H1 (cell line): ENCODE results near the gene TMCC1. TPM values are rescaled to one million over a fixed set of nuclear protein-coding genes. Genes with fewer than 3 reads are reported as not detected.

Source experiments
- CTCF ChIA-PET: fragments of 300-600 bp; sonication (Branson Sonifier 250); formaldehyde crosslinking; loops from one replicate; lab custom pipeline; 2021; ENCODE audit not compliant: partially characterized antibody; lab: Charles Lee
- POLR2A ChIA-PET: fragments of 300-600 bp; sonication (Branson Sonifier 250); formaldehyde crosslinking; loops from one replicate; lab custom pipeline; 2021; ENCODE audit warnings: inconsistent platforms; ENCODE audit not compliant: partially characterized antibody; lab: Charles Lee
- DNase-seq, 2 experiments: peaks; one replicate each; pipeline versions ENCODE4 v3.0.0 to v3.0.0-alpha.2; 2010 to 2022; ENCODE audit warnings: low spot score in 2 of 2, low read depth in 1 of 2, mixed read lengths in 1 of 2
- FAIRE-seq: peaks from 2 replicates; lab custom pipeline; 2011; peaks lifted over from hg19 to GRCh38; lab: Jason Lieb, UNC
- H2AFZ ChIP-seq: 2 replicates; pipeline ENCODE4 v1.8.1; 2012; ENCODE audit warnings: low read length, inconsistent platforms
- H2AK5ac ChIP-seq: 2 replicates; pipeline ENCODE4 v1.6.1; 2013; ENCODE audit warnings: low read depth, low read length
- H2BK120ac ChIP-seq: replicated peaks from 2 replicates; pipeline ENCODE3; 2013; ENCODE audit warnings: low read depth, low read length, inconsistent platforms
- H2BK12ac ChIP-seq: 2 replicates; pipeline ENCODE4 v1.6.1; 2013; ENCODE audit warnings: low read depth, low read length
- H2BK15ac ChIP-seq: 2 replicates; pipeline ENCODE4 v1.6.1; 2013; ENCODE audit warnings: low read length
- H2BK20ac ChIP-seq: 2 replicates; pipeline ENCODE4 v1.6.1; 2013; ENCODE audit warnings: low read length
- H2BK5ac ChIP-seq: 2 replicates; pipeline ENCODE4 v1.6.1; 2013; ENCODE audit warnings: low read depth, low read length
- H3K14ac ChIP-seq: 2 replicates; pipeline ENCODE4 v1.6.1; 2013; ENCODE audit warnings: inconsistent platforms; ENCODE audit not compliant: insufficient read length
- H3K18ac ChIP-seq: 2 replicates; pipeline ENCODE4 v1.6.1; 2013; ENCODE audit warnings: low read length; ENCODE audit errors: extremely low read depth
- H3K23ac ChIP-seq: 2 replicates; pipeline ENCODE4 v1.6.1; 2013; ENCODE audit warnings: inconsistent platforms; ENCODE audit not compliant: insufficient read length
- H3K23me2 ChIP-seq: 2 replicates; pipeline ENCODE4 v1.6.1; 2013; ENCODE audit warnings: low read depth, low read length
- H3K27ac ChIP-seq: 2 replicates; pipeline ENCODE4 v1.6.1; 2011; ENCODE audit warnings: low read depth, low read length, inconsistent platforms
- H3K27me3 ChIP-seq, 4 experiments: replicated peaks in 1 of 4; 1 replicate in 1 of 4; 2 replicates in 3 of 4; pipeline versions ENCODE4 v1.6.1 to v1.8.1; 2011 to 2013; ENCODE audit warnings: low read length in 3 of 4, mild to moderate bottlenecking in 3 of 4, inconsistent platforms in 2 of 4, mixed read lengths in 2 of 4, moderate library complexity in 1 of 4; ENCODE audit not compliant: control insufficient read depth in 3 of 4, insufficient read depth in 3 of 4; ENCODE audit errors: extremely low read depth in 1 of 4
- H3K36me3 ChIP-seq, 4 experiments: 2 replicates each; pipeline versions ENCODE4 v1.6.1 to v1.8.1; 2011 to 2013; ENCODE audit warnings: mild to moderate bottlenecking in 4 of 4, low read length in 3 of 4, moderate library complexity in 2 of 4, control low read depth in 1 of 4, inconsistent platforms in 1 of 4; ENCODE audit not compliant: insufficient read depth in 4 of 4, control insufficient read depth in 2 of 4
- H3K4ac ChIP-seq: replicated peaks from 2 replicates; pipeline ENCODE3; 2013; ENCODE audit warnings: low read length, low read depth, mixed read lengths, inconsistent platforms; ENCODE audit not compliant: insufficient read length
- H3K4me1 ChIP-seq, 4 experiments: replicated peaks in 1 of 4; 1 replicate in 1 of 4; 2 replicates in 3 of 4; pipeline versions ENCODE4 v1.6.1 to v1.8.1; 2011 to 2013; ENCODE audit warnings: low read length in 3 of 4, inconsistent platforms in 2 of 4, mixed read lengths in 1 of 4; ENCODE audit not compliant: insufficient read depth in 4 of 4, control insufficient read depth in 3 of 4
- H3K4me2 ChIP-seq, 2 experiments: 2 replicates each; pipeline versions ENCODE4 v1.6.1 to v1.8.1; 2011 to 2013; ENCODE audit warnings: low read depth in 2 of 2, low read length in 2 of 2, control low read depth in 1 of 2, inconsistent platforms in 1 of 2, mild to moderate bottlenecking in 1 of 2; ENCODE audit not compliant: insufficient read depth in 1 of 2
- H3K4me3 ChIP-seq, 4 experiments: fragments of 200-600, 300-600 bp in 1 of 4; sonication (generic), shearing (Covaris generic), sonication (Bioruptor Twin) in 1 of 4; 2 replicates each; pipeline versions ENCODE4 v1.5.1 to v1.8.1; 2011 to 2016; ENCODE audit warnings: low read length in 4 of 4, low read depth in 3 of 4, control low read depth in 2 of 4, inconsistent platforms in 2 of 4, mild to moderate bottlenecking in 2 of 4, mixed read lengths in 1 of 4, moderate library complexity in 1 of 4; ENCODE audit not compliant: insufficient read depth in 2 of 4; ENCODE audit errors: extremely low read depth in 1 of 4
- H3K56ac ChIP-seq: replicated peaks from 2 replicates; pipeline ENCODE3; 2013; ENCODE audit warnings: low read depth, mild to moderate bottlenecking, mixed read lengths, low read length, inconsistent platforms; ENCODE audit not compliant: insufficient read length
- H3K79me1 ChIP-seq: 2 replicates; pipeline ENCODE4 v1.6.1; 2013; ENCODE audit warnings: low read depth, low read length, control low read depth
- H3K79me2 ChIP-seq, 2 experiments: 2 replicates each; pipeline versions ENCODE4 v1.6.1 to v1.8.1; 2012 to 2013; ENCODE audit warnings: low read length in 2 of 2, mild to moderate bottlenecking in 2 of 2, inconsistent platforms in 1 of 2; ENCODE audit not compliant: insufficient read depth in 2 of 2, control insufficient read depth in 1 of 2
- H3K9ac ChIP-seq, 4 experiments: replicated peaks in 1 of 4; 1 replicate in 1 of 4; 2 replicates in 3 of 4; pipeline versions ENCODE4 v1.6.1 to v1.8.1; 2011 to 2013; ENCODE audit warnings: low read depth in 3 of 4, low read length in 3 of 4, control low read depth in 2 of 4, mild to moderate bottlenecking in 2 of 4, moderate library complexity in 2 of 4, inconsistent platforms in 1 of 4; ENCODE audit errors: extremely low read depth in 1 of 4
- H3K9me3 ChIP-seq, 2 experiments: 2 replicates each; pipeline versions ENCODE4 v1.6.1 to v1.8.1; 2012 to 2013; ENCODE audit warnings: mild to moderate bottlenecking in 2 of 2, moderate library complexity in 2 of 2, control low read depth in 1 of 2, inconsistent platforms in 1 of 2, low read depth in 1 of 2, low read length in 1 of 2, mixed read lengths in 1 of 2; ENCODE audit not compliant: insufficient read depth in 2 of 2
- H4K20me1 ChIP-seq, 2 experiments: replicated peaks in 1 of 2; 2 replicates each; pipeline versions ENCODE3 to v1.8.1; 2011 to 2013; ENCODE audit warnings: inconsistent platforms in 2 of 2, low read length in 2 of 2, mild to moderate bottlenecking in 1 of 2; ENCODE audit not compliant: insufficient read depth in 2 of 2, control insufficient read depth in 1 of 2
- H4K5ac ChIP-seq: 2 replicates; pipeline ENCODE4 v1.6.1; 2013; ENCODE audit warnings: low read length, low read depth, mixed read lengths, inconsistent platforms; ENCODE audit not compliant: insufficient read length
- H4K8ac ChIP-seq: 2 replicates; pipeline ENCODE4 v1.8.0; 2013; ENCODE audit warnings: mild to moderate bottlenecking, moderate library complexity, low read length, inconsistent platforms; ENCODE audit not compliant: insufficient read depth; ENCODE audit errors: extremely low read depth
- H4K91ac ChIP-seq: replicated peaks from 2 replicates; pipeline ENCODE3; 2013; ENCODE audit warnings: low read length, mixed read lengths, inconsistent platforms; ENCODE audit not compliant: insufficient read length
- ASH2L ChIP-seq: fragments of 200-600, 300-600 bp; sonication (generic); IDR thresholded peaks from one replicate; pipeline ENCODE4 v1.7.1; 2017; ENCODE audit warnings: low read length
- GTF2F1 ChIP-seq: IDR thresholded peaks from 2 replicates; pipeline ENCODE4 v1.6.1; 2012; ENCODE audit warnings: low read depth, low read length, improper control_type of control experiment, borderline replicate concordance
- KDM1A ChIP-seq: fragments of 200-600, 300-600 bp; sonication (generic); IDR thresholded peaks from 2 replicates; pipeline ENCODE4 v1.7.1; 2016; ENCODE audit warnings: mild to moderate bottlenecking, low read length, borderline replicate concordance
- SIN3A ChIP-seq, 2 experiments: IDR thresholded peaks in 1 of 2; conservative IDR thresholded peaks in 1 of 2; 2 replicates each; pipeline ENCODE4 v1.6.1; 2011 to 2012; ENCODE audit warnings: low read length in 2 of 2, improper control_type of control experiment in 1 of 2, low read depth in 1 of 2, mild to moderate bottlenecking in 1 of 2
- WGBS, 2 experiments: shearing (Covaris generic) in 1 of 2; methylation state at CpG; one replicate each; pipeline versions ENCODE4 v1.1.6 to v1.1.7; 2013 to 2015; ENCODE audit warnings: low lambda C conversion rate in 2 of 2, mixed read lengths in 2 of 2, inconsistent platforms in 1 of 2, low coverage in 1 of 2, missing lambda C conversion rate in 1 of 2; ENCODE audit not compliant: insufficient replicate concordance in 2 of 2, insufficient coverage in 1 of 2, insufficient read length in 1 of 2; ENCODE audit errors: extremely low coverage in 1 of 2, missing lambda C conversion rate in 1 of 2; 5-methylcytosine and 5-hydroxymethylcytosine counted together
- polyA plus RNA-seq, 7 experiments: library from polyadenylated mRNA; depleted of rRNA in 3 of 7; stranded (reverse) in 5 of 7; unstranded in 2 of 7; fragments of >200 nt in 5 of 7; fragments of 200-250 nt in 2 of 7; gene quantifications; 1 replicate in 5 of 7; 2 replicates in 1 of 7; 4 replicates in 1 of 7; pipeline versions ENCODE4 v1.2.1 to v1.2.3, GENCODE V29; 2011 to 2013; ENCODE audit warnings: missing spikeins in 2 of 7, mixed read lengths in 2 of 7
- total RNA-seq: library from RNA; stranded (reverse); fragmentation: NEBNext Ultra II Directional; extraction: Animal tissue kit (Norgen Biotek cat#: 25700); gene quantifications from 2 replicates; pipeline ENCODE4 v1.2.1, GENCODE V29; 2021

Gene TMCC1
- total and polyA plus RNA-seq, 2 of the 8 experiments (the other 6 are each of a cell fraction or from before 2014, with no cell fraction given) = 10.4 to 27.1 TPM

DNA sequence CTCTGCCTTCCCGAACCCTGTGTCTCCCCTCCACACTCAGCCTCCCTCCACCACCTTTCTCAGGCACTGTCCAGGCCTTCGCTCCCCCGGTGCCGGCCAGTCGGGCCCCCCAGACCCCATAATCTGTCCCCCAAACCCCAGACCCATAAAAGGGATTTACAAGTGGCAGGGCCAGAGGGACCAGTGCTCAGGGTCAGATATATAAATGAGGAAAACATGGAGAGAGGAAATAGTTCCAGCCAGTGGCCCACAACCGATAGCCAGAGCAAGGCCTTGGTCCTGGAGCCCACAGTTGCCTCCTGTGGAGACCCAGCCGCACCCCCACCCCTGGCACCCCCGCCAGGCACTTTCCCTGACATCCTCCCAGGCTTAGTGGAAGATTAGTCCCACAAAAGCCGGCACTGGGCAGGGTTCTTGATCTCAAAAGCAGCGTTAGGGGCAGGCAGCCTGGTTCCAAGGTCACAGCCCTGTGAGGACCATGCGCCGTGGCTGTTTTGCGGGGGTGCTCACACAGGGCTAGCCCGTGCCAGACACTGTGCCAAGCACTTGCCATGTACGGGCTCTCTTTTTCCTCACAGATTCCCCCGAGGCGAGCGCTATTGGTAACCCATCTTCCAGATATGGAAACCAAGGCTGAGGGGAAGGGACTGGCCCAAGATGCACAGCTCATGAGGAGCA lies 286.0 kb downstream of the TMCC1 start:
- FAIRE-seq (no peak), DNase-seq (no peak)
- Histone ChIP-seq H3K56ac (no peak overlapping the region), H2AK5ac (peak overlapping the region; percentile 70; the same call in 1 of the 2 replicates), H3K79me2 (peaks cover 4 to 11% of the 10 kb centered on the region in 2 experiments; a peak in 1 of 4 replicates), H3K4ac (no peak overlapping the region), H3K4me1 (peaks cover 4 to 48% (median 41%) of the 10 kb centered on the region in 4 experiments), H3K9me3 (no peaks in the 10 kb centered on the region), H3K23ac (no peak overlapping the region), H3K36me3 (no peaks in the 10 kb centered on the region; a peak in 1 of 8 replicates), H2BK12ac (peak overlapping the region; percentile 84; the same call in 1 of the 2 replicates), H4K8ac (peak overlapping the region; percentile 78; the same call in 1 of the 2 replicates), H2BK120ac (no peak overlapping the region), H4K20me1 (peaks cover 5 to 20% of the 10 kb centered on the region in 2 experiments), H2BK15ac (peak overlapping the region; percentile 95; the same call in 1 of the 2 replicates), H3K27ac (no peak overlapping the region), H3K14ac (peak overlapping the region; percentile 25), H3K4me3 (peak overlapping the region; percentile 46 to 76 (median 49)), H3K9ac (peak overlapping the region in 1 of 4 experiments; percentile 52; a peak in 1 of 7 replicates), H4K5ac (no peak overlapping the region), H3K79me1 (no peaks in the 10 kb centered on the region), H3K27me3 (peaks cover 7 to 31% (median 22%) of the 10 kb centered on the region in 4 experiments; a peak in 6 of 7 replicates), H4K91ac (peak overlapping the region; percentile 93), H3K4me2 (peak overlapping the region; percentile 75 to 77), H3K18ac (peak overlapping the region; percentile 32), H2BK5ac (peak overlapping the region; percentile 66; the same call in 1 of the 2 replicates), H3K23me2 (peaks cover 23% of the 10 kb centered on the region; the same call in 1 of the 2 replicates), H2AFZ (no peak overlapping the region), H2BK20ac (peak overlapping the region; percentile 72; the same call in 1 of the 2 replicates)
- ChIA-PET CTCF (interaction anchor here (0.7 to 2.7 kb wide), 5 partner anchors 14 to 125 kb away, joined by 3 to 10 read pairs (median 5); no protein-coding TSS in a partner anchor), POLR2A (interaction anchor here (0.6 to 4.5 kb wide), 4 partner anchors 11 to 333 kb away, joined by 3 to 17 read pairs (median 10); no protein-coding TSS in a partner anchor)
- peak; percentile 13; the same call in 1 of the 2 replicates for TF ChIP-seq KDM1A
- peak; percentile 41 for TF ChIP-seq ASH2L
- TF ChIP-seq SIN3A (conservative IDR thresholded peaks at IDR 0.05 in 1 of 2, IDR thresholded peaks at IDR 0.05 in 1 of 2; ENCODE audit: low read depth in 1 of 2, low read length in 2 of 2) = no peak
- TF ChIP-seq GTF2F1 = no peak
- 64% methylated on average over 13 of the region's 18 CpGs; no CpG with 5 or more reads in 1 of the 2 experiments for WGBS, 2 experiments
